ENCODE data around the gene SETD2.

Gene SETD2

DNA sequence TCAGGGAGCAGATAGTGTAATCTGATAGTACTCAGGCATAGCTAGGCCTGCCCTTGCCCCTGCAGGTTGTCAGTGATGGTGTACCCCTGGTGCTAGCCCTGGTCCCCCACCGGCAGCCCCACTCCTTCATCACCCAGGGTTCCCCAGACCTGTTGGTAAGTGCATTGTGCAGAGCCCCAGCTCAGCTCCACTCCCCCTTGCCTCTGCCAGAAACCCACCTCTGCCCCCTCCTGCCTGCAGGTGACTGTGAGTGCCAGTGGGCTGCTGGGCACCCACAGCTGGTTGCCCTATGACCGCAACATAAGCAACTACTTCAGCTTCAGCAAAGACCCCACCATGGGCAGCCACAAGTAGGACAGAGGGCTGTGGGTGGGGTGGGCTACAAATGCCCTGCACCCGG, 156.9 kb downstream of the SETD2 start:
- Histone ChIP-seq H2AK5ac (ENCODE audit: low read length) (no peak overlapping the region), H2BK120ac (ENCODE audit: low read depth, low read length) (no peak overlapping the region), H2BK15ac (replicated peaks; ENCODE audit: low read depth) (no peak overlapping the region), H3K4ac (ENCODE audit: low read depth, low read length) (no peak overlapping the region), H3K4me2 (ENCODE audit: low read length) (no peak overlapping the region), H3K4me3 (ENCODE audit: low read length) (no peak overlapping the region), H3K56ac (ENCODE audit: low read length) (no peak overlapping the region), H2BK5ac (ENCODE audit: low read length) (no peak overlapping the region), H3K36me3 (ENCODE audit: control insufficient read depth, insufficient read depth, low read length) (no peaks in the 10 kb centered on the region), H3K18ac (ENCODE audit: low read length) (no peak overlapping the region), H3K27me3 (ENCODE audit: insufficient read depth, low read length, poor library complexity) (no peaks in the 10 kb centered on the region), H4K5ac (ENCODE audit: low read length) (no peak overlapping the region), H3K79me2 (ENCODE audit: control insufficient read depth, insufficient read depth, low read length) (no peaks in the 10 kb centered on the region), H4K8ac (ENCODE audit: low read depth, low read length) (no peak overlapping the region), H3K27ac (ENCODE audit: low read depth, low read length) (no peak overlapping the region), H3K4me1 (ENCODE audit: control insufficient read depth, low read depth, low read length) (no peaks in the 10 kb centered on the region), H3K23ac (ENCODE audit: low read length) (no peak overlapping the region), H3K79me1 (ENCODE audit: low read length) (no peaks in the 10 kb centered on the region), H3K9ac (ENCODE audit: low read length) (no peak overlapping the region)
- WGBS (ENCODE audit: extremely low coverage, insufficient coverage, low lambda C conversion rate), result no CpG with 5 or more reads among the region's 3 CpGs
- no peak for DNase-seq

DNA sequence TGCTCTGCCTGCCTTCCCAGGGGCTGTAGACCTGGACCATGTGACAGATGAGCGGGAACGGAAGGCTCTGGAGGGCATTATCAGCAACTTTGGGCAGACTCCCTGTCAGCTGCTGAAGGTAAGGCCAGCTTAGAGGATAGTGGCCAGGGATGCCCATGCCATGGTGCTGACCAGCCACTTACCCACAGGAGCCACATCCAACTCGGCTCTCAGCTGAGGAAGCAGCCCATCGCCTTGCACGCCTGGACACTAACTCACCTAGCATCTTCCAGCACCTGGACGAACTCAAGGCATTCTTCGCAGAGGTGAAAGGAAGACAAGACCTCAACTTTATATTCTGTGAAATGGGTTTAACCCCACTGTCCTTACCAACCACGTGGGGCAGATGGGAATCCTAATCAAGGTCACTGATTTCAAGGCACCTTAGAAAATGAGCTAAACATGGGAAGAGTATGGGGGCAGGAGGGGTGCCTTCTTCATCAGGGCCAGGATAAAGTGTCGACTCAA, 157.7 kb downstream of the SETD2 start:
- Histone ChIP-seq H3K23ac (ENCODE audit: low read length) (no peak overlapping the region), H3K27me3 (ENCODE audit: insufficient read depth, low read length, poor library complexity) (no peaks in the 10 kb centered on the region), H3K9ac (ENCODE audit: low read length) (no peak overlapping the region), H2BK5ac (ENCODE audit: low read length) (no peak overlapping the region), H3K18ac (ENCODE audit: low read length) (no peak overlapping the region), H3K79me2 (ENCODE audit: control insufficient read depth, insufficient read depth, low read length) (no peaks in the 10 kb centered on the region), H2BK15ac (replicated peaks; ENCODE audit: low read depth) (no peak overlapping the region), H2AK5ac (ENCODE audit: low read length) (no peak overlapping the region), H3K4me3 (ENCODE audit: low read length) (no peak overlapping the region), H3K56ac (ENCODE audit: low read length) (no peak overlapping the region), H3K36me3 (ENCODE audit: control insufficient read depth, insufficient read depth, low read length) (no peaks in the 10 kb centered on the region), H3K4me2 (ENCODE audit: low read length) (no peak overlapping the region), H4K8ac (ENCODE audit: low read depth, low read length) (no peak overlapping the region), H3K4me1 (ENCODE audit: control insufficient read depth, low read depth, low read length) (no peaks in the 10 kb centered on the region), H3K79me1 (ENCODE audit: low read length) (no peaks in the 10 kb centered on the region), H3K4ac (ENCODE audit: low read depth, low read length) (no peak overlapping the region), H2BK120ac (ENCODE audit: low read depth, low read length) (no peak overlapping the region), H3K27ac (ENCODE audit: low read depth, low read length) (no peak overlapping the region), H4K5ac (ENCODE audit: low read length) (no peak overlapping the region)
- no peak for DNase-seq
- WGBS (ENCODE audit: extremely low coverage, insufficient coverage, low lambda C conversion rate), result no CpG with 5 or more reads among the region's 9 CpGs

- Histone ChIP-seq H3K4me1 (ENCODE audit: control insufficient read depth, low read depth, low read length) (no peaks in the 10 kb centered on the region), H3K36me3 (ENCODE audit: control insufficient read depth, insufficient read depth, low read length) (no peaks in the 10 kb centered on the region), H3K27me3 (ENCODE audit: insufficient read depth, low read length, poor library complexity) (no peaks in the 10 kb centered on the region), H3K27ac (ENCODE audit: low read depth, low read length) (no peak overlapping the region), H3K23ac (ENCODE audit: low read length) (no peak overlapping the region), H2BK15ac (replicated peaks; ENCODE audit: low read depth) (no peak overlapping the region), H2AK5ac (ENCODE audit: low read length) (no peak overlapping the region), H2BK5ac (ENCODE audit: low read length) (no peak overlapping the region), H3K79me1 (ENCODE audit: low read length) (no peaks in the 10 kb centered on the region), H4K5ac (ENCODE audit: low read length) (no peak overlapping the region), H3K9ac (ENCODE audit: low read length) (no peak overlapping the region), H2BK120ac (ENCODE audit: low read depth, low read length) (no peak overlapping the region), H3K56ac (ENCODE audit: low read length) (no peak overlapping the region), H3K4ac (ENCODE audit: low read depth, low read length) (no peak overlapping the region), H3K18ac (ENCODE audit: low read length) (no peak overlapping the region), H3K4me2 (ENCODE audit: low read length) (no peak overlapping the region), H4K8ac (ENCODE audit: low read depth, low read length) (no peak overlapping the region), H3K4me3 (ENCODE audit: low read length) (no peak overlapping the region), H3K79me2 (ENCODE audit: control insufficient read depth, insufficient read depth, low read length) (no peaks in the 10 kb centered on the region)
- DNase-seq, result no peak
- WGBS (ENCODE audit: extremely low coverage, insufficient coverage, low lambda C conversion rate), result no CpG with 5 or more reads among the region's 32 CpGs
Measured at GRCh38 chr3:47005212-47006144, 158.4 kb downstream of the SETD2 start.

DNA sequence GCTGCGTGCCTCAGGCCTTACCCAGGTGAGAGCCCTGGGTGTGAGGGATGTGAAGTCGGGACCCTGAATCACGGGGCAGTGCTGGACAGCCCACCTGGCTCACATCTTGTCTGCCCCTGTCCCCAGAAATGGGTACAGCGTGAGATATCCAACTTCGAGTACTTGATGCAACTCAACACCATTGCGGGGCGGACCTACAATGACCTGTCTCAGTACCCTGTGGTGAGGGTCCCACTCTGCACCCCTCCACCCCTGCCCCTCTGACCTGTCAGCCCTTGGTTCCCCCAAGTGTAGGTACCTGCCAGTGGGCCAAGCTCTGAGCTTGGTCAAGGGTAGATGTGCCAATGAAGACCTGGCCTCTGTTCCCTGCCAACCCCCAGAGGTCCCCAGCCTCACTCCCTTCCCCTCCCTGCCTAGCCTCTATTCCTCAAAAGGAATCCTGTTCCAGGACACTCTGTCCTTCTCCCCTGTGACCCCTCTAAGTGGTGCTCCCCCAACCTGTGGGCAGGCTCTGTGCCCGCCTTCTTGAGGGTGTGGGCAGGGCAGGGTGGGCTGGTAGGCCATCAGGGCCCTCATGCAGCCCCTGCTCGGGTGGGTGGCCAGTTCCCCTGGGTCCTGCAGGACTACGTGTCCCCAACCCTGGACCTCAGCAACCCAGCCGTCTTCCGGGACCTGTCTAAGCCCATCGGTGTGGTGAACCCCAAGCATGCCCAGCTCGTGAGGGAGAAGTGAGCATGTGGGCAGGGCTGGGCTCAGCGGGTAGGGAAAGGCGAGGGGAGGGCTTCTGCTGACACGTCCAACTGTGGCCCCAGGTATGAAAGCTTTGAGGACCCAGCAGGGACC, 159.3 kb downstream of the SETD2 start:
- no peak overlapping the region for H3K18ac ChIP-seq (ENCODE audit: low read length)
- H3K36me3 ChIP-seq (ENCODE audit: control insufficient read depth, insufficient read depth, low read length), result no peaks in the 10 kb centered on the region
- DNase-seq, result no peak
- H3K79me1 ChIP-seq (ENCODE audit: low read length), result no peaks in the 10 kb centered on the region
- H3K4me1 ChIP-seq (ENCODE audit: control insufficient read depth, low read depth, low read length), result no peaks in the 10 kb centered on the region
- H3K27me3 ChIP-seq (ENCODE audit: insufficient read depth, low read length, poor library complexity), result no peaks in the 10 kb centered on the region
- H3K9ac ChIP-seq (ENCODE audit: low read length), result no peak overlapping the region
- no peak overlapping the region for H2BK5ac ChIP-seq (ENCODE audit: low read length)
- H2BK15ac ChIP-seq (replicated peaks; ENCODE audit: low read depth), result no peak overlapping the region
- no peak overlapping the region for H2AK5ac ChIP-seq (ENCODE audit: low read length)
- no peak overlapping the region for H3K23ac ChIP-seq (ENCODE audit: low read length)
- WGBS (ENCODE audit: extremely low coverage, insufficient coverage, low lambda C conversion rate), result no CpG with 5 or more reads among the region's 17 CpGs
- H3K79me2 ChIP-seq (ENCODE audit: control insufficient read depth, insufficient read depth, low read length), result no peaks in the 10 kb centered on the region
- no peak overlapping the region for H3K4ac ChIP-seq (ENCODE audit: low read depth, low read length)
- H4K8ac ChIP-seq (ENCODE audit: low read depth, low read length), result no peak overlapping the region
- H4K5ac ChIP-seq (ENCODE audit: low read length), result no peak overlapping the region
- no peak overlapping the region for H3K4me3 ChIP-seq (ENCODE audit: low read length)
- H3K56ac ChIP-seq (ENCODE audit: low read length), result no peak overlapping the region
- H3K27ac ChIP-seq (ENCODE audit: low read depth, low read length), result no peak overlapping the region
- H3K4me2 ChIP-seq (ENCODE audit: low read length), result no peak overlapping the region
- H2BK120ac ChIP-seq (ENCODE audit: low read depth, low read length), result no peak overlapping the region

DNA sequence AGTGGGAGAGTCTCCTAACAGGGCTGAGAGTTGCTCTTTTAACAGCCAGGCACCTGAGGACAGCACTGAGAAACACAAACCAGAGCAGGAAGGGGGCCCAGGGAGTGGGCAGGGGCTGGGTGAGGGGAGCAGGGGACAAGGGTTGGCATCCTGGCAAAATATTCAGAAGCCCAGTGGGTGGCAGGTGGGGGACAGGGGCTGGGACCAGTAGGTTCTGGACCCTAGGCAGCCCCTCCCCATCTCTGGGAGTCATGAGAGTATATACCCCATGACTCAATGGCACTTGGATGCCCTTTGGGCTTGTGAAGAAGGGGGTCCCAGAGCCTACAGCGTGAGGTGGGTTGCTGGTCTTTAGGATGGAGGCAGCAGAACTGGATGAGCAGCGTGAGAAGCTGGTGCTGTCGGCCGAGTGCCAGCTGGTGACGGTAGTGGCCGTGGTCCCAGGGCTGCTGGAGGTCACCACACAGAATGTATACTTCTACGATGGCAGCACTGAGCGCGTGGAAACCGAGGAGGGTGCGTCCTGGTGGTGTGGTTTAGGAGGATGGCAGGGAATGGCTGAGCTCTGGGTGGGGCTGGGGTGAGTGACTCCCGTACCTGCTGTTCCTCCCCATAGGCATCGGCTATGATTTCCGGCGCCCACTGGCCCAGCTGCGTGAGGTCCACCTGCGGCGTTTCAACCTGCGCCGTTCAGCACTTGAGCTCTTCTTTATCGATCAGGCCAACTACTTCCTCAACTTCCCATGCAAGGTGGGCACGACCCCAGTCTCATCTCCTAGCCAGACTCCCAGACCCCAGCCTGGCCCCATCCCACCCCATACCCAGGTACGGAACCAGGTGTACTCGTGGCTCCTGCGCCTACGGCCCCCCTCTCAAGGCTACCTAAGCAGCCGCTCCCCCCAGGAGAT, 160.2 kb downstream of the SETD2 start:
- H3K56ac ChIP-seq (ENCODE audit: low read length), result no peak overlapping the region

More for the DNA sequence above, 160.2 kb downstream of the SETD2 start:
- H3K79me2 ChIP-seq (ENCODE audit: control insufficient read depth, insufficient read depth, low read length), result no peaks in the 10 kb centered on the region
- WGBS (ENCODE audit: extremely low coverage, insufficient coverage, low lambda C conversion rate), result no CpG with 5 or more reads among the region's 27 CpGs
- H3K18ac ChIP-seq (ENCODE audit: low read length), result no peak overlapping the region
- H4K8ac ChIP-seq (ENCODE audit: low read depth, low read length), result no peak overlapping the region
- no peak overlapping the region for H3K23ac ChIP-seq (ENCODE audit: low read length)
- no peak overlapping the region for H3K4me3 ChIP-seq (ENCODE audit: low read length)
- no peaks in the 10 kb centered on the region for H3K36me3 ChIP-seq (ENCODE audit: control insufficient read depth, insufficient read depth, low read length)
- no peaks in the 10 kb centered on the region for H3K79me1 ChIP-seq (ENCODE audit: low read length)
- no peak overlapping the region for H3K27ac ChIP-seq (ENCODE audit: low read depth, low read length)
- no peak overlapping the region for H2BK120ac ChIP-seq (ENCODE audit: low read depth, low read length)
- no peak overlapping the region for H2BK5ac ChIP-seq (ENCODE audit: low read length)
- DNase-seq, result no peak
- no peak overlapping the region for H2AK5ac ChIP-seq (ENCODE audit: low read length)
- H3K27me3 ChIP-seq (ENCODE audit: insufficient read depth, low read length, poor library complexity), result no peaks in the 10 kb centered on the region
- H3K9ac ChIP-seq (ENCODE audit: low read length), result no peak overlapping the region
- H4K5ac ChIP-seq (ENCODE audit: low read length), result no peak overlapping the region
- H3K4me2 ChIP-seq (ENCODE audit: low read length), result no peak overlapping the region
- no peak overlapping the region for H3K4ac ChIP-seq (ENCODE audit: low read depth, low read length)
- H2BK15ac ChIP-seq (replicated peaks; ENCODE audit: low read depth), result no peak overlapping the region
- H3K4me1 ChIP-seq (ENCODE audit: control insufficient read depth, low read depth, low read length), result no peaks in the 10 kb centered on the region

Measured in mesendoderm (in vitro differentiated cells).